Prostate gland (tissue), 2 donors: Measurements from ENCODE around the gene C3. TPM values are rescaled to one million over a fixed set of nuclear protein-coding genes. Genes with fewer than 3 reads are reported as not detected.
"Not testable (repeated sequence)": the region's sequence is repeated elsewhere in the genome, so short reads cannot be mapped to it uniquely, and the experiment has no call there.

ENCODE experiments used
- DNase-seq: peaks from one replicate; pipeline ENCODE4 v3.0.0-alpha.2; 2019; ENCODE audit warnings: low spot score
- H3K27ac ChIP-seq, 2 donors: fragments of 200-600 bp; sonication (generic); 2 replicates each; pipeline ENCODE4 v1.5.1; 2017 to 2019
- H3K27me3 ChIP-seq: fragments of 200-600 bp; sonication (generic); replicated peaks from 2 replicates; pipeline ENCODE4 v1.5.1; 2019; ENCODE audit not compliant: insufficient read depth
- H3K36me3 ChIP-seq, 2 donors: fragments of 200-600 bp; sonication (generic); 1 replicate in 1 of 2; 2 replicates in 1 of 2; pipeline versions ENCODE4 v1.5.1 to v1.8.1; 2017 to 2019
- H3K4me1 ChIP-seq: fragments of 200-600 bp; sonication (generic); replicated peaks from 2 replicates; pipeline ENCODE4 v1.5.1; 2019
- H3K4me3 ChIP-seq, 2 donors: fragments of 200-600 bp; sonication (generic); 2 replicates each; pipeline ENCODE4 v1.5.1; 2017 to 2019
- H3K9me3 ChIP-seq: fragments of 200-600 bp; sonication (generic); 2 replicates; pipeline ENCODE4 v1.5.1; 2017
- CTCF ChIP-seq, 4 experiments: fragments of 200-600 bp in 2 of 4; fragments of 450-650 bp in 2 of 4; sonication (generic) in 2 of 4; IDR thresholded peaks; 1 replicate in 3 of 4; 2 replicates in 1 of 4; pipeline ENCODE4 v1.5.1; 2016 to 2019; ENCODE audit warnings: antibody characterized with exemption in 4 of 4, mild to moderate bottlenecking in 2 of 4, moderate library complexity in 2 of 4
- POLR2A ChIP-seq: fragments of 450-650 bp; IDR thresholded peaks from one replicate; pipeline ENCODE4 v1.6.1; 2016; ENCODE audit warnings: antibody characterized with exemption, mild to moderate bottlenecking
- POLR2AphosphoS5 ChIP-seq: sonication (generic); formaldehyde crosslinking; IDR thresholded peaks from one replicate; pipeline ENCODE4 v1.6.1; 2017; ENCODE audit warnings: antibody characterized with exemption
- WGBS: methylation state at CpG from one replicate; pipeline ENCODE4 v1.1.5; 2018; 5-methylcytosine and 5-hydroxymethylcytosine counted together
- intact Hi-C: fragments of 100-400 bp; cut with DNase I; formaldehyde crosslinking; loops from one replicate; pipeline ENCODE4 v1.14.2; 2022
- total RNA-seq, 2 donors: library from RNA; depleted of rRNA; stranded (reverse); fragments of >200 nt; gene quantifications; one replicate each; pipeline ENCODE4 v1.1.0, GENCODE V29; 2016

Gene C3
- total RNA-seq, 2 donors from 2014 or later = 95.1 to 165 TPM

- Histone ChIP-seq H3K36me3 (peaks cover 0 to 12% of the 10 kb centered on the region in 2 donors), H3K27me3 (no peaks in the 10 kb centered on the region), H3K4me3 (no peak overlapping the region), H3K4me1 (no peaks in the 10 kb centered on the region), H3K27ac (no peak overlapping the region), H3K9me3 (no peaks in the 10 kb centered on the region)
- no peak for DNase-seq
- intact Hi-C loops = loop anchor here (10.0 kb wide), 1 partner anchor 118 kb away; no protein-coding TSS in a partner anchor
- TF ChIP-seq POLR2AphosphoS5 (no peak), CTCF (IDR thresholded peaks at IDR 0.05) (no peak), POLR2A (no peak)
- WGBS = 77% methylated on average over 50 of the region's 50 CpGs
These were observed 32.1 kb upstream of the C3 start for GRCh38 chr19:6752256-6753177.

- intact Hi-C loops = loop anchor here (10.0 kb wide), 1 partner anchor 116 kb away; no protein-coding TSS in a partner anchor
- no peaks in the 10 kb centered on the region for H3K27me3 ChIP-seq
- DNase-seq = no peak
- H3K4me3 ChIP-seq = no peak overlapping the region
- H3K36me3 ChIP-seq = peaks cover 0 to 24% of the 10 kb centered on the region in 2 donors
- 80% methylated on average over 16 of the region's 16 CpGs for WGBS
- TF ChIP-seq CTCF (IDR thresholded peaks at IDR 0.05) (no peak), POLR2A (no peak), POLR2AphosphoS5 (no peak)
- no peaks in the 10 kb centered on the region for H3K4me1 ChIP-seq
- H3K9me3 ChIP-seq = no peaks in the 10 kb centered on the region
- no peak overlapping the region for H3K27ac ChIP-seq
These were observed 30.7 kb upstream of the C3 start for GRCh38 chr19:6751189-6751588.

- H3K4me1 ChIP-seq = no peaks in the 10 kb centered on the region
- no peaks in the 10 kb centered on the region for H3K27me3 ChIP-seq
- TF ChIP-seq POLR2A = no peak
- TF ChIP-seq CTCF (IDR thresholded peaks at IDR 0.05) = no peak
- TF ChIP-seq POLR2AphosphoS5 = no peak
- H3K9me3 ChIP-seq = no peaks in the 10 kb centered on the region
- WGBS = 57% methylated on average over 19 of the region's 20 CpGs
- peaks cover 0 to 24% of the 10 kb centered on the region in 2 donors for H3K36me3 ChIP-seq
- no peak overlapping the region for H3K4me3 ChIP-seq
- H3K27ac ChIP-seq = no peak overlapping the region
- DNase-seq = no peak
- intact Hi-C loops = loop anchor here (10.0 kb wide), 1 partner anchor 115 kb away; no protein-coding TSS in a partner anchor
These were observed 29.6 kb upstream of the C3 start for GRCh38 chr19:6750062-6750461.

GRCh38 chr19:6748543-6748942, 28.1 kb upstream of the C3 start:
- H3K27me3 ChIP-seq, intact Hi-C loops, H3K9me3 ChIP-seq, H3K27ac ChIP-seq, DNase-seq, H3K4me3 ChIP-seq: not testable (repeated sequence)
- H3K36me3 ChIP-seq = peaks cover 0 to 24% of the 10 kb centered on the region in 2 donors
- peaks cover 12% of the 10 kb centered on the region for H3K4me1 ChIP-seq
- 92% methylated on average over 10 of the region's 10 CpGs for WGBS

GRCh38 chr19:6745965-6746364, 25.5 kb upstream of the C3 start:
- intact Hi-C loops = no loop called here
- TF ChIP-seq CTCF (IDR thresholded peaks at IDR 0.05) (no peak), POLR2A (no peak), POLR2AphosphoS5 (no peak)
- H3K4me3 ChIP-seq = no peak overlapping the region
- no peaks in the 10 kb centered on the region for H3K9me3 ChIP-seq
- H3K27ac ChIP-seq = no peak overlapping the region
- WGBS = 95% methylated on average over 13 of the region's 24 CpGs
- peaks cover 0 to 24% of the 10 kb centered on the region in 2 donors for H3K36me3 ChIP-seq
- H3K27me3 ChIP-seq = no peaks in the 10 kb centered on the region
- DNase-seq = no peak
- peaks cover 13% of the 10 kb centered on the region for H3K4me1 ChIP-seq
